T47D (cell line): ENCODE measurements around the gene FKBP2.
A peak's percentile ranks its signal among the peaks of the same experiment; 100 is the strongest.

Source experiments
- DNase-seq, 2 experiments: peaks; one replicate each; pipeline versions ENCODE4 v3.0.0 to v3.0.0-alpha.2; 2011 to 2012; ENCODE audit warnings: low read depth in 1 of 2, low spot score in 1 of 2
- JUND ChIP-seq: IDR thresholded peaks from 2 replicates; pipeline ENCODE4 v1.6.1; 2012; ENCODE audit warnings: low read depth
- in situ Hi-C: cut with HindIII; loops from 2 replicates; pipeline ENCODE4 v1.10.0; 2016; ENCODE audit warnings: low sequenced_read_pairs, low pct_unique_long_range_greater_than_20kb

Gene FKBP2

GRCh38 chr11:64268025-64268892, 27.4 kb downstream of the FKBP2 start:
- DNase-seq = no peak
- in situ Hi-C loops = no loop called here
- no peak for TF ChIP-seq JUND

- no peak for TF ChIP-seq JUND
- peak in 1 of 2 experiments; percentile 59 for DNase-seq
- in situ Hi-C loops = no loop called here
Observed at GRCh38 chr11:64268893-64269539, 28.1 kb downstream of the FKBP2 start.

GRCh38 chr11:64269540-64270220, 28.8 kb downstream of the FKBP2 start:
- in situ Hi-C loops = no loop called here

GRCh38 chr11:64275031-64275800, 34.3 kb downstream of the FKBP2 start:
- TF ChIP-seq JUND = no peak
- no peak for DNase-seq
- in situ Hi-C loops = no loop called here

More at GRCh38 chr11:64269540-64270220, 28.8 kb downstream of the FKBP2 start:
- DNase-seq = peak; percentile 84 to 100
- TF ChIP-seq JUND = no peak

GRCh38 chr11:64275841-64276240, 34.9 kb downstream of the FKBP2 start:
- TF ChIP-seq JUND = no peak
- in situ Hi-C loops = no loop called here
- no peak for DNase-seq

- in situ Hi-C loops = no loop called here
- no peak for DNase-seq
- no peak for TF ChIP-seq JUND
Observed at GRCh38 chr11:64276653-64277431, 35.9 kb downstream of the FKBP2 start.

- DNase-seq = no peak
- no peak for TF ChIP-seq JUND
- in situ Hi-C loops = no loop called here
Observed at GRCh38 chr11:64278576-64279190, 37.8 kb downstream of the FKBP2 start.

- in situ Hi-C loops = no loop called here
- DNase-seq = no peak
- no peak for TF ChIP-seq JUND
Observed at GRCh38 chr11:64281957-64282770, 41.3 kb downstream of the FKBP2 start.

GRCh38 chr11:64283092-64283491, 42.2 kb downstream of the FKBP2 start:
- in situ Hi-C loops = no loop called here
- TF ChIP-seq JUND = no peak
- DNase-seq = no peak

GRCh38 chr11:64284048-64284961, 43.4 kb downstream of the FKBP2 start, which contains the start of gene BAD:
BAD (minus strand) TSS chr11:64284665; CDS start chr11:64284368, 297 bp downstream.
- in situ Hi-C loops = no loop called here
- peak; percentile 97 to 99 for DNase-seq
- no peak for TF ChIP-seq JUND
